Measurements from ENCODE around the gene IQSEC1.

IQSEC1 gene

DNA sequence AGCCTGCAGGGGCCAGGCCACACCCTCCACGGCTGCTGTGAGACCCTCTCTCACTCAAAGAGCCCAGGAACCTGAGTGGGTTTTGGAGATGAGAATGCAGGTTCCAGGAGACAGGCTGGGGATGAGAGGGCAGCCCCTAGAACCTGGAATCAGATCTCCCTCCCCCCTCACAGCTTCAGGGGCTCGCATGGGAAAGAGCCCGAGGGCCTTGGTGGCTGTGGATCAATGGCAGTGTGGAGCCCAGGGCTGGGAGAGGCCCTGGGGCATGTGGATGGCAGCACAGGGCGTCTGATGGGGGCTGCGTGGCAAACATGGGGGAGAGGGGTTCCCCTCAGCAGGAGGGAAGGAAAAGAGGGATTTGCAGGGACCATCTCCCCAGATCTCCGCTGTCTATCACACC, 119.0 kb downstream of the IQSEC1 start:
- H3K4me3 ChIP-seq (ENCODE audit: low read depth, low read length) = no peak overlapping the region
- DNase-seq (ENCODE audit: low read depth) = no peak

- no peak for DNase-seq (ENCODE audit: low read depth)
These were observed 119.8 kb downstream of the IQSEC1 start for GRCh38 chr3:12953201-12953995.

DNA sequence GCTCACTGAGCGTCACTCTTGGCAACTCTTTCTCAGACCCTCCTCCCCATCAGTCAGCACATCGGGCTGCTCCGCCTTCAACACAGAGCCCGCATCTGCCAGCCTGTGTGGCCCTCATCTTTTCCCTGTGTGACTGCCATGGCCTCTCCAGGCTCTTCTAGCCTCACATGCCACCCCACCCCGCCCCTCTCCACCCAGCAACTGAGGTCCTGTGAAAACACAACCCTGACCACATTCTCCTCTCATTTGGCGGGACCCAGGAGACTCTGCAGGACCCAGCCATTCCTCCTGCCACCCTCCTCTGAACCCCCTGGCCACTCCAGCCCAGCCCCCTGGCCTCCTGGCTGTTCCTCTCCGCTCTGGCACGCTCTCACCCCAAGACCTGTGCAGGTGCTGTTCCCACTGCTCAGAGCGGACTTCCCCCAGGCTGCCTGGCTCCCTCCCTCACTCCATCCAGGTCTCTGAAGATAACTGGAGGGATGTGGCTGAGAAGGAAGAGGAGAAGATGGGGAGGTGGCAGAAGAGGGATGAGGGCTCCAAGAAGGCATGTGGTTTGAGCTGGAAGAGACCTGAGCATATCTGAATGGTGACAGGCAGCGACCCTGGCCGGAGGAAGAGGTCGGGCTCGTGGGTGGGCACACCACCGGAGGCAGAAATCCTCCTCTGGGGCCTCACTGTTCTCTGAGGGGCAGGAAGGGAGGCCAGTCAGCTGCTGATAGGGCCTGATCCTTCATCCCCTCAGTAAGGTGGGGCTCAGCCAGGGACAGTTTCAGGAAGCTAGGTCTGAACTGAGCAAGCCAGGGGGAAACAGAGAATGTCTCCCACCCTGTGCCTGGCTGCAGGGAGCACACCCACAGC, 120.7 kb downstream of the IQSEC1 start:
- no peak for DNase-seq (ENCODE audit: low read depth)
- H3K4me3 ChIP-seq (ENCODE audit: low read depth, low read length) = no peak overlapping the region

More at GRCh38 chr3:12953201-12953995, 119.8 kb downstream of the IQSEC1 start:
- H3K4me3 ChIP-seq (ENCODE audit: low read depth, low read length) = no peak overlapping the region

- no peak for DNase-seq (ENCODE audit: low read depth)
- no peak overlapping the region for H3K4me3 ChIP-seq (ENCODE audit: low read depth, low read length)
These were observed 124.1 kb downstream of the IQSEC1 start for GRCh38 chr3:12948891-12949711.

- H3K4me3 ChIP-seq (ENCODE audit: low read depth, low read length) = no peak overlapping the region
- DNase-seq (ENCODE audit: low read depth) = no peak
These were observed 124.9 kb downstream of the IQSEC1 start for GRCh38 chr3:12948371-12948770.

GRCh38 chr3:12947504-12948369, 125.5 kb downstream of the IQSEC1 start:
- peak; percentile 69 for DNase-seq (ENCODE audit: low read depth)

GRCh38 chr3:12946649-12947316, 126.4 kb downstream of the IQSEC1 start:
- no peak overlapping the region for H3K4me3 ChIP-seq (ENCODE audit: low read depth, low read length)
- DNase-seq (ENCODE audit: low read depth) = no peak

More at GRCh38 chr3:12947504-12948369, 125.5 kb downstream of the IQSEC1 start:
- no peak overlapping the region for H3K4me3 ChIP-seq (ENCODE audit: low read depth, low read length)

GRCh38 chr3:12946251-12946648, 127.0 kb downstream of the IQSEC1 start:
- no peak overlapping the region for H3K4me3 ChIP-seq (ENCODE audit: low read depth, low read length)
- no peak for DNase-seq (ENCODE audit: low read depth)

GRCh38 chr3:12944849-12945248, 128.4 kb downstream of the IQSEC1 start:
- no peak overlapping the region for H3K4me3 ChIP-seq (ENCODE audit: low read depth, low read length)
- no peak for DNase-seq (ENCODE audit: low read depth)

GRCh38 chr3:12944413-12944812, 128.8 kb downstream of the IQSEC1 start:
- no peak overlapping the region for H3K4me3 ChIP-seq (ENCODE audit: low read depth, low read length)
- no peak for DNase-seq (ENCODE audit: low read depth)

DNA sequence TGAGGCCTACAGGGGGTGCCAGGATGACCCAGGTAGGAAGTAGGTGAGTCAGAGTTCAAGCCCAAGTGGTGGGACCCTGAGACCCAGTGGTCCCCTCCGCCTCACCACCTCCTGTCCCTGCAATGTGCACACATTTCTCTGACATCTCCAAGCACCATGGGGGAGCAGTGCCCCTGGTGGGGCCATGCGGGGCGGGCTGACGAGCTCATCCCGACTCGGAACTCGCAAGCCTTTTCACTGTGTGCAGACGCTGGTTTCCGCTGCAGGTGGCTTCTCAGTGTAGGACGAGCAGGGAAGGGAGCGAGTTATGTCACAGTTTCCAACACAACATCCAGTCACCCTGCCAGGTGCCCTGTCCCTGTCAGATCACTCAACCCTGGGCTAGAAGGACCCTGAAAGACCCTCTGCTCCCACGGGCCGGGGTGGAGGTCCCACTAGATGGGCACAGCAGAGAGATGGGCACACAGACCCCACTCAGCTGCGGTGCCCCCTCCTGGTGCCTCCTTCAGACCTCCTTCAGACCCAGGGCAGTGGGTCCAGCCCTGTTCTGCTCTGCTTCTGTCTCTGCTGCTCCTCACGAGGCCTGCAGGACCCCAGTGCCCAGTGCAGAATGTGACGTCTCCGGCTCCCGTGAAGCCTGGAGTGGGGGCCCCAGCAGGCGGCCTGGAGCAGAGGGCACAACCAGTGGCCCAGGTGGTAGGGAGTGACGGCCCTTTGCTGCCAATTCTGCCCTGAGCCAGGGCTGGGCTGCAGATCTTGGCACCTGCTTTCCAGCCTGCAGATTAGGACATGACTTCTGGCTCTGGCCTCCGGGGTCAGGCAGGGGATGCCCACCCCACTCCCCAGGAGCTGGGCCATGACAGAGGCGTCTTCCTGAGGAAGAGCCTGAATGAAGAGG, 129.9 kb downstream of the IQSEC1 start:
- H3K4me3 ChIP-seq (ENCODE audit: low read depth, low read length) = no peak overlapping the region

DNA sequence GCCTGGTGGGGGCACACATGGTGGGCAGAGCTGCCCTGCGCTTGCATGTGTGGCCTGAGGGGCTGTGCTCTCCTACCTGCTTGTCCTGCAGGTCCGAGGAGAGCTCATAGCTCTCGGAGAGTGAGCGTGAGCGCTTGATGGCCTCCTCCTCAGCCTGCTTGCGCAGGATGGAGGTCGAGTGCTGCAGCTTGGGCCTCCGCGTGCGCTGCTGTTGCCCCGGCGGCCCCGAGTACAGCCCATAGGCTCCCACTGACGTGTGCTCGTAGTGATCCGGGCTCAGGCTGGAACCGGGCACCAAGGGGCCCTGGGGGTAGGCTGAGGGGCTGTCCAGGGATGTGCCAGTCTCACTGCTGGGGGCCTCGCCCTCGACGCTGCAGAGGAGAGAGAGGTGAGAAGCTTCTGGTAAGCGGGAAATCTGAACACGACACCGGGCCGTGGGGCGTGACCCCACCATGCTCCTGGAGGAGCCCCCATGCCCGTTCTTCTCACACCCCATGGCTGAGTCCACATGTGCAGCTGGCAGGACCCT, 131.7 kb downstream of the IQSEC1 start:
- H3K4me3 ChIP-seq (ENCODE audit: low read depth, low read length) = no peak overlapping the region
- no peak for DNase-seq (ENCODE audit: low read depth)

More for the DNA sequence above, 129.9 kb downstream of the IQSEC1 start:
- no peak for DNase-seq (ENCODE audit: low read depth)

- no peak overlapping the region for H3K4me3 ChIP-seq (ENCODE audit: low read depth, low read length)
These were observed 132.4 kb downstream of the IQSEC1 start for GRCh38 chr3:12940854-12941253.

GRCh38 chr3:12939137-12939536, 134.1 kb downstream of the IQSEC1 start:
- no peak overlapping the region for H3K4me3 ChIP-seq (ENCODE audit: low read depth, low read length)
- DNase-seq (ENCODE audit: low read depth) = no peak

More at GRCh38 chr3:12940854-12941253, 132.4 kb downstream of the IQSEC1 start:
- DNase-seq (ENCODE audit: low read depth) = no peak

GRCh38 chr3:12938258-12938711, 134.9 kb downstream of the IQSEC1 start:
- DNase-seq (ENCODE audit: low read depth) = peak; percentile 49
- H3K4me3 ChIP-seq (ENCODE audit: low read depth, low read length) = no peak overlapping the region

DNA sequence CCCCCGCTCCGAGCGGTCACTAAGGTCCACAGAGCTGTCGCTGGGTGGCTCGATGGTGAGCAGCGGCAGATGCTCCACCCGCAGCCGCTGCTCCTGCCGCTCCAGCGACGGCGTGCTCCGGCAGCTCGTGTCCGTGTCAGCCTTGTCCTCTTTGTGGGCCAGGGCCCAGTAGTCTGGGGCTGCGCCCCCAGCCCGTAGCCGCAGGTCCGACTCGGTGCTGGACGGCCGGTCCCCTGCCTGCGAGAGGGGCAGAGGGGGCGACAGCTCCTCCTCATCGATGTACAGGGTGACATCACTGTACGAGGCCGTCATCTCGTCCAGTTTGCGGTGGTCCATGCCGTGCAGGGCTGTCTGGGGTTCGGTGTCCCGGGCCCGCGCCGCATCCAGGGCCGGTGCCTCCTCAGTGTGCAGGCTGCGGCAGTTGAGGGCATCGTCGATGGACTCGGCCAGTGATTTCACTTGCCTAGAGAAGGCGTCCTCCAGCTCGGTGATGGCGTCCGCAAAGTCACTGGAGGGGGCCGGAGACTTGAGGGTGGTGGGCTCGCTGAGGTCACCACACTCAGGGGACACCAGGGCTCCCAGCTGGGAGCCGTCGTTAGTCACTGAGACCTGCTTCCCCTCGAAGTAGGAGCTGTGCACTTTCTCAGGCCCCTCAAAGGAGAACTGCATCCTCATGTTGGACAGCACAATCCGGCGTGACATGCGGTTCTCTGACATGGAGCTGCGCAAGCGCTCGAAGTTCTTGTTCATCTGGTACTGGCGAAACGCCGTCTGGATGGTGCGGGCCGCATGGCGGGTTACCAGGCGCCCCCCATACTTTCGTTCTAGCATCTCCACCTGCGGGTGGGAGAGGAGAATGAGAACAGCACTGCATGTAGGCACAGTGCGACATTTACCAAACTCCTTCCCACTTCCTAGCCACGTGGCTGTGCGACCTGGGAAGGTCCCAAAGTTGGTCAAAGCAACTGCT, 137.1 kb downstream of the IQSEC1 start:
- no peak overlapping the region for H3K4me3 ChIP-seq (ENCODE audit: low read depth, low read length)
- DNase-seq (ENCODE audit: low read depth) = no peak
